ENCODE data around the gene MLLT3. TPM values are rescaled to one million over a fixed set of nuclear protein-coding genes. Genes with fewer than 3 reads are reported as not detected.

The MLLT3 gene
- total and polyA plus RNA-seq, 2 of the 8 experiments (the other 6 are each of a cell fraction or from before 2014, with no cell fraction given) = 5.9 to 9.6 TPM

DNA sequence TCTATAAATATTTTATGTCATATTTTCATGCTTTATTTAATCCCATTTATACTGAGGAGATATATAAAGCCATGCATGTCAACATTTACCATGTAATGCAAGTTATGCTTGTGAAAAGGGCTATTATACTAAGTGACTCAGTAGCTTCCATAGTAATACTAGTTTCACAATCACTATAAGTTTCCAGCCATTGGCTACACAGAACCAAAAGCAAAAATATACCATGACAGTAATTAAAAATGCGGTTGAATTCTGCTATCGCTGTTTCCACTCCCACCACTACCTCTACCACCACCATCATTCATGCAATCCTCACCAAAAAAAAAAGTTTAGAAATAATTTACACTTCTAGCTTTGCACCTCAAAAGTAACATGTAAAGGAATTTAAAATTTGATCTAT lies 60.2 kb downstream of the MLLT3 start (continued):
- TF ChIP-seq CBX5 (IDR thresholded peaks at IDR 0.05; ENCODE audit: low read depth, low read length) = no peak

Measured in H1 (cell line).